Transverse colon (tissue), 4 donors: ENCODE measurements around the gene HMGN1. TPM values are rescaled to one million over a fixed set of nuclear protein-coding genes. Genes with fewer than 3 reads are reported as not detected.

Experiments
- DNase-seq: peaks from one replicate; pipeline ENCODE4 v3.0.0-alpha.2; 2019
- H3K27ac ChIP-seq, 4 donors: fragments of 200-600 bp; sonication (generic); 2 replicates each; pipeline ENCODE4 v1.5.1; 2016 to 2018; ENCODE audit warnings: inconsistent platforms in 4 of 4
- H3K27me3 ChIP-seq: fragments of 200-600 bp; sonication (generic); 2 replicates; pipeline ENCODE4 v1.5.1; 2017; ENCODE audit warnings: inconsistent platforms
- H3K36me3 ChIP-seq, 4 donors: fragments of 200-600 bp; sonication (generic); 2 replicates each; pipeline ENCODE4 v1.5.1; 2017 to 2019; ENCODE audit warnings: inconsistent platforms in 4 of 4
- H3K4me1 ChIP-seq, 4 donors: fragments of 200-600 bp; sonication (generic); 2 replicates each; pipeline ENCODE4 v1.5.1; 2017 to 2020; ENCODE audit warnings: inconsistent platforms in 4 of 4
- H3K4me3 ChIP-seq, 4 donors: fragments of 200-600 bp; sonication (generic); 1 replicate in 1 of 4; 2 replicates in 3 of 4; pipeline versions ENCODE4 v1.5.1 to v1.6.1; 2017 to 2019; ENCODE audit warnings: inconsistent platforms in 4 of 4
- H3K9me3 ChIP-seq, 2 donors: fragments of 200-600 bp; sonication (generic); 2 replicates each; pipeline ENCODE4 v1.5.1; 2017 to 2019; ENCODE audit warnings: inconsistent platforms in 2 of 2
- EP300 ChIP-seq: sonication (generic); formaldehyde crosslinking; IDR thresholded peaks from one replicate; pipeline ENCODE4 v1.6.1; 2017; ENCODE audit warnings: antibody characterized with exemption, low read depth
- POLR2A ChIP-seq: fragments of 450-650 bp; IDR thresholded peaks from one replicate; pipeline ENCODE4 v1.6.1; 2016; ENCODE audit warnings: antibody characterized with exemption, mild to moderate bottlenecking, moderate library complexity
- POLR2AphosphoS5 ChIP-seq, 3 donors: sonication (generic); formaldehyde crosslinking; IDR thresholded peaks; one replicate each; pipeline ENCODE4 v1.6.1; 2016; ENCODE audit warnings: antibody characterized with exemption in 3 of 3
- WGBS, 2 donors: methylation state at CpG; one replicate each; pipeline ENCODE4 v1.1.5; 2018; ENCODE audit warnings: low coverage in 1 of 2; 5-methylcytosine and 5-hydroxymethylcytosine counted together
- in situ Hi-C, 4 donors: fragments of 200-750 bp; cut with MboI; loops; one replicate each; pipeline versions ENCODE4 v1.15.0 to v1.15.1; 2017; ENCODE audit warnings: low sequenced_read_pairs in 3 of 4, low pct_ligation_motif_present in 1 of 4, low pct_unique_long_range_greater_than_20kb in 1 of 4
- intact Hi-C: fragments of 100-400 bp; cut with DNase I; formaldehyde crosslinking; loops from one replicate; pipeline ENCODE4 v1.15.1; 2023; ENCODE audit warnings: low total_unique reads
- total RNA-seq, 4 donors: library from RNA; depleted of rRNA; stranded (reverse); fragments of >200 nt; gene quantifications; one replicate each; pipeline ENCODE4 v1.1.0, GENCODE V29; 2016
- TF ChIP-seq, protein P1 (sequence below), 5 experiments: fragments of 200-600 bp in 3 of 5; fragments of 450-650 bp in 2 of 5; sonication (generic) in 3 of 5; IDR thresholded peaks; 1 replicate in 2 of 5; 2 replicates in 3 of 5; pipeline ENCODE4 v1.5.1; 2016 to 2017; ENCODE audit warnings: antibody characterized with exemption in 5 of 5, inconsistent platforms in 3 of 5, mild to moderate bottlenecking in 2 of 5, moderate library complexity in 1 of 5

The HMGN1 gene
- total RNA-seq, 4 donors from 2014 or later = 51.1 to 277 (median 99.7) TPM

DNA sequence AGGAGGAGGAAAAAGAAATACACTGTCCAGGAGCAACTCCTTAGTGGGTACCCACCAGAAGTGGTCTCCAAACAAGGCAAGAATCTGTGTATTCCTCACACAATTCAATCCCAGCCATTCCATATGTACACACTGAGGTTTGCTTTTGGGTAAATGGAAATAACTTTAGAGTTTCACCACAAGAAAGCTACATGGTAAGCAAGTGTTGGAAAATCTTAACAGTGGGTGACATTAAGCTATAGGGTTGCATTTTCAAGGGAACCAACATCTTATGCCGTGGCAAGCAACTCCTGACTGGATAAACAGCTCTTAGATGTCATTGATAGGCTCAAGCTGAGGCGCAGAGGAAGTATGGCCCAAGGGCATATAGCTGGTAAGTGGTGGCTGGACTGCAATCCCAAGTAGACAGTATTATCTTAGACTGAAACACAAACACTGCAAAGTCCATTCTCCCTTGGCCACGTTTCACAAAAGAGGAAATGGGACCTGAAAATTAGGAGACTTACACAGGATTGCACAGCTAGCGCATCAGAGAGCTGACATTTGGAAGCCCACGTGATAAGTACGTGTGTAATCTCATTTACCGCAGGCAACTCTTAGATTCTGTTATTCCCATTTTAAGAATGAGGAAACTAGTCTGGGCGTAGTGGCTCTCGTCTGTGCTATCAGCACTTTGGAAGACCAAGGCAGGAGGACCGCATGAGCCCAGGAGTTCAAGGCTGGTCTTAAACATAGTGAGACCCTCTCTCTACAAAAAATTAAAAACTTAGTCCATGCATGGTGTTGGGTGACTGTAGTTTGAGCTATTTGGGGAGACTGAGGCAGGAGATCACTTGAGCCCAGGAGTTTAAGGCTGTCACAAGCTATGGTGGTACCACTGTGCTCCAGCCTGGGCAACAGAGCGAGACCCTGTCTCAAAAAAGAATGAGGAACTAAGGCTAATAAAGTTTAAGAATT lies 31.5 kb downstream of the HMGN1 start:
- Histone ChIP-seq H3K9me3 (no peaks in the 10 kb centered on the region), H3K27ac (no peak overlapping the region), H3K4me3 (no peak overlapping the region), H3K4me1 (peaks cover 0 to 12% (median 6%) of the 10 kb centered on the region in 4 donors), H3K36me3 (no peaks in the 10 kb centered on the region), H3K27me3 (no peaks in the 10 kb centered on the region)
- TF ChIP-seq POLR2A (no peak), EP300 (no peak), POLR2AphosphoS5 (IDR thresholded peaks at IDR 0.05) (no peak)
- TF ChIP-seq, protein P1, sequence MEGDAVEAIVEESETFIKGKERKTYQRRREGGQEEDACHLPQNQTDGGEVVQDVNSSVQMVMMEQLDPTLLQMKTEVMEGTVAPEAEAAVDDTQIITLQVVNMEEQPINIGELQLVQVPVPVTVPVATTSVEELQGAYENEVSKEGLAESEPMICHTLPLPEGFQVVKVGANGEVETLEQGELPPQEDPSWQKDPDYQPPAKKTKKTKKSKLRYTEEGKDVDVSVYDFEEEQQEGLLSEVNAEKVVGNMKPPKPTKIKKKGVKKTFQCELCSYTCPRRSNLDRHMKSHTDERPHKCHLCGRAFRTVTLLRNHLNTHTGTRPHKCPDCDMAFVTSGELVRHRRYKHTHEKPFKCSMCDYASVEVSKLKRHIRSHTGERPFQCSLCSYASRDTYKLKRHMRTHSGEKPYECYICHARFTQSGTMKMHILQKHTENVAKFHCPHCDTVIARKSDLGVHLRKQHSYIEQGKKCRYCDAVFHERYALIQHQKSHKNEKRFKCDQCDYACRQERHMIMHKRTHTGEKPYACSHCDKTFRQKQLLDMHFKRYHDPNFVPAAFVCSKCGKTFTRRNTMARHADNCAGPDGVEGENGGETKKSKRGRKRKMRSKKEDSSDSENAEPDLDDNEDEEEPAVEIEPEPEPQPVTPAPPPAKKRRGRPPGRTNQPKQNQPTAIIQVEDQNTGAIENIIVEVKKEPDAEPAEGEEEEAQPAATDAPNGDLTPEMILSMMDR (IDR thresholded peaks at IDR 0.05) = no peak
- 61 to 67% methylated on average over 8 to 11 of the region's 11 CpGs for WGBS, 2 donors
- intact Hi-C loops (no loop called here), in situ Hi-C loops (loop anchor here in 1 of 4 donors (10.0 kb wide), 1 partner anchor 67 kb away; a partner anchor contains a TSS)
- no peak for DNase-seq

DNA sequence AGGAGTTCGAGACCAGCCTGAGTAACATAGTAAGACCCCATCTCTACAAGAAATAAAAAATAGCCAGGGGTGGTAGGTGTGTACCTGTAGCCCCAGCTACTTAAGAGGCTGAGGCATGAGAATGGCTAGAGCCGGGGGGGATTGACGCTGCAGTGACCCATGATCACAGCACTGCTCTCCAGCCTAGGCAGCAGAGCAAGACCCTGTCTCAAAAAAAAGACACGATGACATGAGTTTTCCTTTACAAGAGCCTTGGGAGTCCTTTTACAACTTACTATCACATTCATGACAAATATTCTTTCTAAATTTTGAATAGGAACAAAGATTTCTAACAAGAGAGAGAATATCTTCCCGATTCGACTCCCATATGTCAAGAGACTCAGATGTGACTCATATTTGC lies 32.2 kb downstream of the HMGN1 start:
- Histone ChIP-seq H3K27me3 (no peaks in the 10 kb centered on the region), H3K27ac (no peak overlapping the region), H3K4me3 (no peak overlapping the region), H3K9me3 (no peaks in the 10 kb centered on the region), H3K36me3 (no peaks in the 10 kb centered on the region), H3K4me1 (peaks cover 2 to 17% (median 10%) of the 10 kb centered on the region in 4 donors)
- intact Hi-C loops (no loop called here), in situ Hi-C loops (loop anchor here in 1 of 4 donors (10.0 kb wide), 1 partner anchor 68 kb away; a partner anchor contains a TSS)
- WGBS, 2 donors = 91 to 100% methylated on average over 3 to 6 of the region's 6 CpGs
- no peak for DNase-seq
- TF ChIP-seq, protein P1 (IDR thresholded peaks at IDR 0.05) = no peak
- TF ChIP-seq POLR2AphosphoS5 (IDR thresholded peaks at IDR 0.05) (no peak), EP300 (no peak), POLR2A (no peak)

DNA sequence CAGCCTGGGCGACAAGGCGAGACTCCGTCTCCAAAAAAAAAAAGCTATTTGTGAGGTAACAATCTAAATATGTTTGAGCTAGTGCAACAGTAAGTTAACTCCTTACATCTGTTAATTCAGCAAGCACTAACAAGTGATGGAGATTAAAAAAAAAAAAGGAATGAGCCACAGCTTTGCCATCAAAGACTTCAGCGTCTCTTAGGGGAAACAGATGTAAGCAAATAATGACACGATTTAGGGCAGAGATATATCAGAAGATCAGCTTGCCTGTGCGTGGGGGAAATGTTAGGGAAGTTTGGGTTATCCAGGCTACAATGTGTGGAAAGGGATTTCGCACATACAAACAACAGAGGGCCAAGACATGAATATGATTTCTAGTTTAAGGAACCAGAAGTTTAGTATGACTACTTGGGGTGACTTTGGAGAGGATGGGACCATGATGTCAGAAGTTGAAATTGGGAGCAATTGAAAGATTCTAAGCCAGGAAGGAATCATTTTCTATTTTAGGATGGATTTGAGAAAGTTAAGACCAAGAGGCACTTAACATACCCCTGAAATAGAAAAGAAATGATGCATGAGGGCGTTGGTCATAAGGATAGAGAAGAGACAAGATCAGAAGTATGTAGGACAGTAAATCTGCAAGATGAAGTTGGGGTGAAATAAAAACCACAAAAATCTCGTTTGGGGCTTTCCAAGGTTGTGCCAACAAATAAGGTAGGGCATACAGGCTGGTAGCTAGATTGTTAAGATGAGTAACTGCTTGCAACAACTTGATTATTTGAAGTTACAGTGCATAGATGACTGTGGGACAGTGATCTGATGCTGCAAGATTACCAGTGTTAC lies 33.1 kb downstream of the HMGN1 start:
- H3K27ac ChIP-seq = no peak overlapping the region
- H3K36me3 ChIP-seq = no peaks in the 10 kb centered on the region
- TF ChIP-seq POLR2A = no peak
- TF ChIP-seq EP300 = no peak
- TF ChIP-seq, protein P1 (IDR thresholded peaks at IDR 0.05) = no peak
- no peak for TF ChIP-seq POLR2AphosphoS5 (IDR thresholded peaks at IDR 0.05)
- DNase-seq = no peak
- no peak overlapping the region for H3K4me3 ChIP-seq
- H3K27me3 ChIP-seq = no peaks in the 10 kb centered on the region
- peaks cover 6 to 26% (median 17%) of the 10 kb centered on the region in 4 donors for H3K4me1 ChIP-seq
- WGBS, 2 donors = 54 to 74% methylated on average over 5 to 9 of the region's 9 CpGs
- intact Hi-C loops = no loop called here
- no peaks in the 10 kb centered on the region for H3K9me3 ChIP-seq
- in situ Hi-C loops = loop anchor here in 1 of 4 donors (10.0 kb wide), 1 partner anchor 69 kb away; a partner anchor contains a TSS
